ENCODE measurements around the gene EIF5A2.
"Not testable (repeated sequence)": the region's sequence is repeated elsewhere in the genome, so short reads cannot be mapped to it uniquely, and the experiment has no call there.

The EIF5A2 gene

DNA sequence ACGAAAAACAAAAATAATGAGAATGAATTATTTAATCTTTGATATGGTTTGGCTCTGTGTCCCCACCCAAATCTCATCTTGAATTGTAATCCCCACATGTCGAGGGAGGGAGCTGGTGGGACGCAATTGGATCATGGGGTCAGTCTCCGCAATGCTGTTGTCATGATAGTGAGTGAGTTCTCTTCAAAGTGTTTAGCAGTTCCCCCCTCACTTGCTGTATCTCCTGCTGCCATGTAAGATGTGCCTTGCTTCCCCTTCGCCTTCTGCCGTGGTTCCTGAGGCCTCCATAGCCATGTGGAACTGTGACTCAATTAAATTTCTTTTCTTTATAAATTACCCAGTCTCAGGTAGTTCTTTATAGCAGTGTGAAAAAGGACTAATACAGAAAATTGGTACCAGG is 12.1 kb downstream of the EIF5A2 start:
- peaks cover 11% of the 10 kb centered on the region for H3K9me3 ChIP-seq (ENCODE audit: insufficient read depth, low read depth, low read length)
- not testable (repeated sequence) for H3K36me3 ChIP-seq (ENCODE audit: insufficient read depth, low read depth, low read length); H3K27ac ChIP-seq (ENCODE audit: low read length); H3K27me3 ChIP-seq (ENCODE audit: insufficient read depth, low read length); H3K4me1 ChIP-seq (ENCODE audit: insufficient read depth, low read length); H3K9ac ChIP-seq (ENCODE audit: low read depth, low read length); H3K4me3 ChIP-seq (ENCODE audit: low read length)

GRCh38 chr3:170893895-170894294 is 14.5 kb downstream of the EIF5A2 start:
- no peaks in the 10 kb centered on the region; the same call in 1 of the 2 replicates for H3K36me3 ChIP-seq (ENCODE audit: insufficient read depth, low read depth, low read length)
- no peaks in the 10 kb centered on the region for H3K27me3 ChIP-seq (ENCODE audit: insufficient read depth, low read length)
- H3K27ac ChIP-seq (ENCODE audit: low read length), result no peak overlapping the region
- H3K4me3 ChIP-seq (ENCODE audit: low read length), result no peak overlapping the region
- H3K4me1 ChIP-seq (ENCODE audit: insufficient read depth, low read length), result no peaks in the 10 kb centered on the region
- peaks cover 11% of the 10 kb centered on the region for H3K9me3 ChIP-seq (ENCODE audit: insufficient read depth, low read depth, low read length)
- H3K9ac ChIP-seq (ENCODE audit: low read depth, low read length), result no peak overlapping the region

- H3K27me3 ChIP-seq (ENCODE audit: insufficient read depth, low read length), result no peaks in the 10 kb centered on the region
- peaks cover under 1% of the 10 kb centered on the region; the same call in 1 of the 2 replicates for H3K9me3 ChIP-seq (ENCODE audit: insufficient read depth, low read depth, low read length)
- no peak overlapping the region for H3K9ac ChIP-seq (ENCODE audit: low read depth, low read length)
Measured at GRCh38 chr3:170889630-170890029, 18.8 kb downstream of the EIF5A2 start.

DNA sequence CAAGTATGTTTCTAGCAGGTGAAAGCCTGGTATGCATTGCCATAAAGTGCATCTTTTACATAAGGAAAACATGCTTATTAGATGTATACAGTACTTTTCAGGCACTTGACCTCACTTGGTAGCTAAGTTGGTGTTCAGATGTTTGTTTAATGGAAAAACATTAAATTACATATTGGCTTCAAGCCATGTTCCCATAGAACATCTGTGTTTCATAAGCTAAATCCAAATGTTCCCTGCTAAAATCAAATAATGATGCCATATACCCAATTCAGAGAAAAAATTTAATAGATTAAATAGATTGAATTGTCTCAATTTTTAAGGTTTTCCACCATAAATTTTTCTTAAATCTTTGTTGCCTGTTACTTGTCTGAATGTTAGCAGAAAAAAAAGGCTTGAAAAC is 19.3 kb downstream of the EIF5A2 start:
- H3K36me3 ChIP-seq (ENCODE audit: insufficient read depth, low read depth, low read length), result no peaks in the 10 kb centered on the region
- H3K27ac ChIP-seq (ENCODE audit: low read length), result no peak overlapping the region
- no peaks in the 10 kb centered on the region for H3K27me3 ChIP-seq (ENCODE audit: insufficient read depth, low read length)
- H3K4me1 ChIP-seq (ENCODE audit: insufficient read depth, low read length), result no peaks in the 10 kb centered on the region
- peaks cover 4% of the 10 kb centered on the region; the same call in 1 of the 2 replicates for H3K9me3 ChIP-seq (ENCODE audit: insufficient read depth, low read depth, low read length)
- H3K9ac ChIP-seq (ENCODE audit: low read depth, low read length), result no peak overlapping the region
- H3K4me3 ChIP-seq (ENCODE audit: low read length), result no peak overlapping the region

More at GRCh38 chr3:170889630-170890029, 18.8 kb downstream of the EIF5A2 start:
- H3K4me3 ChIP-seq (ENCODE audit: low read length), result no peak overlapping the region
- no peaks in the 10 kb centered on the region for H3K36me3 ChIP-seq (ENCODE audit: insufficient read depth, low read depth, low read length)
- H3K4me1 ChIP-seq (ENCODE audit: insufficient read depth, low read length), result no peaks in the 10 kb centered on the region
- H3K27ac ChIP-seq (ENCODE audit: low read length), result no peak overlapping the region

- H3K4me3 ChIP-seq (ENCODE audit: low read length); H3K9me3 ChIP-seq (ENCODE audit: insufficient read depth, low read depth, low read length); H3K27ac ChIP-seq (ENCODE audit: low read length); H3K36me3 ChIP-seq (ENCODE audit: insufficient read depth, low read depth, low read length); H3K27me3 ChIP-seq (ENCODE audit: insufficient read depth, low read length); H3K4me1 ChIP-seq (ENCODE audit: insufficient read depth, low read length); H3K9ac ChIP-seq (ENCODE audit: low read depth, low read length): not testable (repeated sequence)
Measured at GRCh38 chr3:170884109-170884930, 24.1 kb downstream of the EIF5A2 start.

GRCh38 chr3:170878688-170879087 is 29.7 kb downstream of the EIF5A2 start:
- not testable (repeated sequence) for H3K27me3 ChIP-seq (ENCODE audit: insufficient read depth, low read length); H3K9ac ChIP-seq (ENCODE audit: low read depth, low read length); H3K36me3 ChIP-seq (ENCODE audit: insufficient read depth, low read depth, low read length); H3K9me3 ChIP-seq (ENCODE audit: insufficient read depth, low read depth, low read length); H3K27ac ChIP-seq (ENCODE audit: low read length); H3K4me3 ChIP-seq (ENCODE audit: low read length); H3K4me1 ChIP-seq (ENCODE audit: insufficient read depth, low read length)

DNA sequence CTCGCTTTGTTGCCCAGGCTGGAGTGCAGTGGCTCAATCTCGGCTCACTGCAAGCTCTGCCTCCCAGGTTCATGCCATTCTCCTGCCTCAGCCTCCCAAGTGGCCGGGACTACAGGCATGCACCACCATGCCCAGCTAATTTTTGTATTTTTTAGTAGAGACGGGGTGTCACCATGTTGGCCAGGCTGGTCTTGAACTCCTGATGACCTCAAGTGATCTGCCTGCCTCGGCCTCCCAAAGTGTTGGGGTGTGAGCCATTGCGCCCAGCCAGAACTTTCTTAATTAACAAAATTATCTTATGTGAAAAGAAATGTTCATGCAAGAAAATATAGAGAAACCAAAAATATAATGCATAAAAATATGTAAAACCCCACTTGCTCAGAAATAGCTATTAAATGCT is 31.1 kb downstream of the EIF5A2 start:
- H3K4me1 ChIP-seq (ENCODE audit: insufficient read depth, low read length); H3K9ac ChIP-seq (ENCODE audit: low read depth, low read length); H3K9me3 ChIP-seq (ENCODE audit: insufficient read depth, low read depth, low read length); H3K36me3 ChIP-seq (ENCODE audit: insufficient read depth, low read depth, low read length); H3K27me3 ChIP-seq (ENCODE audit: insufficient read depth, low read length); H3K4me3 ChIP-seq (ENCODE audit: low read length); H3K27ac ChIP-seq (ENCODE audit: low read length): not testable (repeated sequence)

DNA sequence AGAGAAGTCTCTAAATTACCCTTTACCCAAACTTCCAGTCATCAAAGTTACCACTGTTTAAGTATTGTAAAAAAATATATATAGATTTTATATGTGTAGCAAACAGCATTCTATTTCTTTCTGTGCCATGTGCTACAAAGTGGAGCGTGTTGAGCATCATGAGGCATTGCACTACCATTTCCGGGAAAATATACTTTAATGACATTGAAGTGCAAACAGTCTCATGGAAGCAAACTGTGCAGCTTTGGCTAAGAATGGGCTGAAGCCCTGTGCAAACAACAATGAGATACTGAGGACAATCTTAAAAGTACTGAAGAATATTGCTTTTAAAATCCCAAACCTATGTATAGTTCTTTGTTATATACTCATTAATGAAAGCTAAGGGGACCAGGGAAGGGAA is 31.9 kb downstream of the EIF5A2 start:
- no peak overlapping the region for H3K4me3 ChIP-seq (ENCODE audit: low read length)
- H3K9me3 ChIP-seq (ENCODE audit: insufficient read depth, low read depth, low read length), result no peaks in the 10 kb centered on the region
- H3K9ac ChIP-seq (ENCODE audit: low read depth, low read length), result no peak overlapping the region
- no peaks in the 10 kb centered on the region for H3K36me3 ChIP-seq (ENCODE audit: insufficient read depth, low read depth, low read length)
- 0 out of 2 replicates have a peak, but pooled peaks cover 4% of the 10 kb centered on the region for H3K4me1 ChIP-seq (ENCODE audit: insufficient read depth, low read length)
- no peak overlapping the region for H3K27ac ChIP-seq (ENCODE audit: low read length)
- H3K27me3 ChIP-seq (ENCODE audit: insufficient read depth, low read length), result no peaks in the 10 kb centered on the region

DNA sequence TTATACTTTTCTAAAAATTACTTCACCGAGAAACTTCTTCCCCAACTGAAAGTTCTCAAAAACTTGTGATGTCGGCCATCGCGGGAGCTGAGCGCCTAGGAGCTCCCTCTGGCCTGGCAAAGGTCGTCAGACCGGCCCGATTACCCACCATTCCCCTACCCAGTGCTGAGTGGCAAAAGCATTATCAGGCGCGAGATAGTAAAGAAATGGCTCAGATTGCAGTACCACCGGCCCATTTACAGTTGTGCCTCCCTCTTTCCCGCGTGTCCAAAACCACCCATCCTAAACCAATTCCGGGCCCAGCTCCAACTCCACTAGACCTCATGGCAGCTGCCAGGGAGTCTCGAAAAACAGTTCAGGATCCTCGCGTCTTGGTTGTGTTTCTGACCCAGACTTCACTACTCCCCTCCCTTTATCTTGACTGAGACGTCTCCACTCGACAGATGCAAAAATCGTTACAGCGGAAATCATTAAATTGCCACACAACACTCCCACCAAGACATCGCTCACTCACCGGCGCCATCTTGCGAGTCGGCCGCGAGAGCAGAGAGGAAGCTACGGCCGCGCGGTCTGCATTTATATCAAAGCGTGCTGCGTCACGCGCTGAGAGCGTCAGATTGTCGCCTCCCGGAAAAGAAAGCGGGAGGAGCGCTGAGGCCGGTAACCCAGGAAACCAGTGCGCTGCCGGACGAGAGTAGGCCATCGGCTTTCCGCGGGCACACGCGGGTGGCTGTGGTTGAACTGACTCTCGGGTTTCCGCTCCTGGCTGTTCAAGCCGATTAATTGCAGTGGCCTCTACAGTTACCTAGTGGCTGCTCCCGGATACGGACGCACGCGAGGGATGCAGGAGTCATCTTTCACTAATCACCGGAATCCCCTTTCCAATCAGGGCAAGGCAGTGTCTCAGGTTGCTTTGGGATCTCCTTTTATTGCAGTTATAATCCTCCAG is 38.5 kb downstream of the EIF5A2 start, which contains the start of gene RPL22L1:
Gene RPL22L1, minus strand, starts transcription at position 551 of the 949 bp plus-strand sequence. Its CDS starts 28 bp downstream, at position 523.
- no peaks in the 10 kb centered on the region for H3K9me3 ChIP-seq (ENCODE audit: insufficient read depth, low read depth, low read length)
- peaks cover under 1% of the 10 kb centered on the region; the same call in 1 of the 2 replicates for H3K4me1 ChIP-seq (ENCODE audit: insufficient read depth, low read length)
- peaks cover 37% of the 10 kb centered on the region for H3K36me3 ChIP-seq (ENCODE audit: insufficient read depth, low read depth, low read length)
- peak within 1 kb of the TSS; percentile 99 for H3K27ac ChIP-seq (ENCODE audit: low read length)
- H3K4me3 ChIP-seq (ENCODE audit: low read length), result peak within 1 kb of the TSS; percentile 99
- H3K27me3 ChIP-seq (ENCODE audit: insufficient read depth, low read length), result no peaks in the 10 kb centered on the region
- peak within 1 kb of the TSS; percentile 100 for H3K9ac ChIP-seq (ENCODE audit: low read depth, low read length)

DNA sequence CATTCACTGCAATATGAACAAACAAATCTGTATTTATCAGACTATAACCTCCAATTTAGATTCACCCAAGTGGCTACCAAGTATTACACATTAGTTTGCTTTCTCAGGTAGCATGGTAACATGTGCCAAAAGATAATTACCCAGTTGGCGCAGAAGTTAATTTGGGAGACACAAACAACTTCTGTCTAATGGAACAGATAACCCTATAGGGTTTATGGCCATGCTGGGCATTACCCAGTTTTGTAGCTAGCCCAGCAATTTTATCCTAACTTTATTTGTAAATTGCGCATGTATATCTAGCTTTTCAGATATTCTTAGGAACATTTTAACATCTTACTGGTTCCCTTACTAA is 39.2 kb downstream of the EIF5A2 start:
- no peaks in the 10 kb centered on the region; the same call in 1 of the 2 replicates for H3K4me1 ChIP-seq (ENCODE audit: insufficient read depth, low read length)
- H3K27me3 ChIP-seq (ENCODE audit: insufficient read depth, low read length), result no peaks in the 10 kb centered on the region
- H3K9me3 ChIP-seq (ENCODE audit: insufficient read depth, low read depth, low read length), result no peaks in the 10 kb centered on the region
- peak overlapping the region; percentile 99 for H3K27ac ChIP-seq (ENCODE audit: low read length)
- peaks cover 41% of the 10 kb centered on the region for H3K36me3 ChIP-seq (ENCODE audit: insufficient read depth, low read depth, low read length)
- H3K4me3 ChIP-seq (ENCODE audit: low read length), result peak overlapping the region; percentile 99
- H3K9ac ChIP-seq (ENCODE audit: low read depth, low read length), result peak overlapping the region; percentile 100

DNA sequence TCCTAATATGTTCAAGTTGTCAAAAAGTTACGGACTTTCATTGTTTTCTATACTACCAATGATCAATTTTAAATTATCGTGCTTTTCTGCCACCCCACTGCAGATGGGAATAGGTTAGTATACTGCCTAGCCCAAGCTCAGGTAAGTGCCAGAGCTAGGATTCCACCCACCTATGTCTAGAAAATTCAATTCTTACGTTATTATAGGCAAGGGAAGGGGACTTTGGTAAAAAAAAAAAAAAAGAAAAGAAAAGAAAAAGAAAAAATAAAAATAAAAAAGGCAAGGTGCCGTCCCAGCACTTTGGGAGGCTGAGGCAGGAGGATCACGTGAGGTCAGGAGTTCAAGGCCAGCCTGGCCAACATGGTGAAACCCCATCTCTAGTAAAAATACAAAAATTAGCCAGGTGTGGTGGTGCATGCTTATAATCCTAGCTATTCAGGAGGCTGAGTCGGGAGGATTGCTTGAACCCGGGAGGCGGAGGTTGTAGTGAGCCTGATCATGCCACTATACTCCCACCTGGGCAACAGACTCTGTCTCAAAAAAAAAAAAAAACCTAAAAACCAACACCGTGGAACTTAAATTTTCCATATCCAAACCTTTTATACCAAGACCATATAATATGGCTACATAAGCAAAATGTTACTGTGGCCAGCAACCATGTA is 39.7 kb downstream of the EIF5A2 start:
- no peaks in the 10 kb centered on the region; the same call in 1 of the 2 replicates for H3K4me1 ChIP-seq (ENCODE audit: insufficient read depth, low read length)
- peak overlapping the region; percentile 100 for H3K9ac ChIP-seq (ENCODE audit: low read depth, low read length)
- peak overlapping the region; percentile 99 for H3K4me3 ChIP-seq (ENCODE audit: low read length)
- no peaks in the 10 kb centered on the region for H3K27me3 ChIP-seq (ENCODE audit: insufficient read depth, low read length)
- peaks cover 41% of the 10 kb centered on the region for H3K36me3 ChIP-seq (ENCODE audit: insufficient read depth, low read depth, low read length)
- no peak overlapping the region for H3K27ac ChIP-seq (ENCODE audit: low read length)
- no peaks in the 10 kb centered on the region for H3K9me3 ChIP-seq (ENCODE audit: insufficient read depth, low read depth, low read length)

All from iPS-20b (cell line).